PC-3 (cell line): Measurements from ENCODE around the gene DPCD.

Experiments used
- CTCF ChIP-seq: fragments of 300-600 bp; sonication (generic); conservative IDR thresholded peaks from 2 replicates; pipeline ENCODE4 v1.5.1; 2017; ENCODE audit warnings: antibody characterized with exemption, low read depth, mild to moderate bottlenecking, low read length
- EZH2phosphoT487 ChIP-seq: fragments of 300-600 bp; sonication (generic); IDR thresholded peaks from 2 replicates; pipeline ENCODE4 v1.6.1; 2018; ENCODE audit warnings: mild to moderate bottlenecking, antibody characterized with exemption, low read length, borderline replicate concordance

DNA sequence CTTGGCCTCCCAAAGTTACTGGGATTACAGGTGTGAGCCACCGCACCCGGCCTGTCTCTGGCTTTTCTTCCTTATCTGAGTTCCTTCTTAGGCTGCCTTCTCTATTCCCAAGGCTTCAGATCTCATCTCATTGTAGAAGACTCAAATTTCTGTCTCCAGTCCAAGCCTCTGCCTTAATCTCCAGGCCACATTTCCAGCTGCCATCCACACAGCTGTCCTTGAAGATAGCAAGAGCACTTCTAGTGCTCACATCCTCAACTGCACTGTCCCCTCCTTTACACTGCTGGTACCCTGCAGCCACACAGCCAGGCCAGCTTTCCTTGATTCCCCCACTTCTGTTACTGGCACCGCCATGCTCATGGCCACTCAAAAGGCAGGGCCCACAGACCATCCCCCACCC, 35.7 kb upstream of the DPCD start:
- no peak for TF ChIP-seq CTCF
- no peak for TF ChIP-seq EZH2phosphoT487
